BLaER1 treated with 17β-estradiol and CSF1 and Interleukin-3, amounts not matched to agents 10 nM and 100 nM (cell line): ENCODE data around the gene POLD4.

Experiments
- H3K27ac ChIP-seq, 11 experiments: shearing (Covaris generic); formaldehyde crosslinking; 2 replicates each; pipeline ENCODE4 v1.8.1; 2022
- H3K27me3 ChIP-seq, 11 experiments: shearing (Covaris generic); formaldehyde crosslinking; 2 replicates each; pipeline ENCODE4 v1.8.1; 2022
- H3K36me3 ChIP-seq, 11 experiments: shearing (Covaris generic); formaldehyde crosslinking; 2 replicates each; pipeline ENCODE4 v1.8.1; 2022
- H3K4me1 ChIP-seq, 10 experiments: shearing (Covaris generic); formaldehyde crosslinking; 2 replicates each; pipeline ENCODE4 v1.8.1; 2022
- H3K4me2 ChIP-seq, 11 experiments: shearing (Covaris generic); formaldehyde crosslinking; 2 replicates each; pipeline ENCODE4 v1.8.1; 2022
- H3K4me3 ChIP-seq, 10 experiments: shearing (Covaris generic); formaldehyde crosslinking; 2 replicates each; pipeline ENCODE4 v1.8.1; 2022
- H3K9ac ChIP-seq, 11 experiments: shearing (Covaris generic); formaldehyde crosslinking; 2 replicates each; pipeline ENCODE4 v1.8.1; 2022
- H3K9me3 ChIP-seq, 11 experiments: shearing (Covaris generic); formaldehyde crosslinking; replicated peaks in 1 of 11; 2 replicates each; pipeline ENCODE4 v1.8.1; 2022
- H4K20me1 ChIP-seq, 11 experiments: shearing (Covaris generic); formaldehyde crosslinking; 2 replicates each; pipeline ENCODE4 v1.8.1; 2022
- Cebpa-rat ChIP-seq, 11 experiments: shearing (Covaris generic); IDR thresholded peaks; 2 replicates each; pipeline ENCODE4 v1.8.1; 2022

Gene POLD4

GRCh38 chr11:67371189-67371910, 18.0 kb upstream of the POLD4 start:
- Histone ChIP-seq H3K4me3 (peak overlapping the region in 7 of 10 experiments; percentile 59 to 85 (median 73); a peak in 9 of 20 replicates), H3K4me1 (peaks cover 71 to 93% (median 85%) of the 10 kb centered on the region in 10 experiments), H3K27ac (peak overlapping the region in 1 of 11 experiments; percentile 61; a peak in 4 of 22 replicates), H4K20me1 (peaks cover 0 to 54% (median 14%) of the 10 kb centered on the region in 11 experiments; a peak in 11 of 22 replicates), H3K9me3 (no peaks in the 10 kb centered on the region), H3K36me3 (no peaks in the 10 kb centered on the region), H3K9ac (peak overlapping the region in 5 of 11 experiments; percentile 54 to 87 (median 81); a peak in 7 of 22 replicates), H3K4me2 (peak overlapping the region; percentile 91 to 100 (median 98)), H3K27me3 (peaks cover 13 to 71% (median 54%) of the 10 kb centered on the region in 11 experiments)
- no peak for TF ChIP-seq Cebpa-rat (IDR thresholded peaks at IDR 0.05)

GRCh38 chr11:67370351-67371076, 17.2 kb upstream of the POLD4 start:
- H3K4me1 ChIP-seq: peaks cover 78 to 93% (median 85%) of the 10 kb centered on the region in 10 experiments
- peak overlapping the region; percentile 91 to 100 (median 98) for H3K4me2 ChIP-seq
- 0 out of 22 replicates have a peak overlapping the region, but pooled peaks of 1 of the 11 experiments have one; percentile 10 for H3K27ac ChIP-seq
- H3K9ac ChIP-seq: peak overlapping the region in 3 of 11 experiments; percentile 1 to 29 (median 7); a peak in 1 of 22 replicates
- no peak overlapping the region for H3K4me3 ChIP-seq
- no peaks in the 10 kb centered on the region for H3K9me3 ChIP-seq
- peaks cover 0 to 55% (median 14%) of the 10 kb centered on the region in 11 experiments; a peak in 12 of 22 replicates for H4K20me1 ChIP-seq
- TF ChIP-seq Cebpa-rat (IDR thresholded peaks at IDR 0.05): no peak
- H3K27me3 ChIP-seq: peaks cover 8 to 65% (median 45%) of the 10 kb centered on the region in 11 experiments; a peak in 20 of 22 replicates
- H3K36me3 ChIP-seq: no peaks in the 10 kb centered on the region

DNA sequence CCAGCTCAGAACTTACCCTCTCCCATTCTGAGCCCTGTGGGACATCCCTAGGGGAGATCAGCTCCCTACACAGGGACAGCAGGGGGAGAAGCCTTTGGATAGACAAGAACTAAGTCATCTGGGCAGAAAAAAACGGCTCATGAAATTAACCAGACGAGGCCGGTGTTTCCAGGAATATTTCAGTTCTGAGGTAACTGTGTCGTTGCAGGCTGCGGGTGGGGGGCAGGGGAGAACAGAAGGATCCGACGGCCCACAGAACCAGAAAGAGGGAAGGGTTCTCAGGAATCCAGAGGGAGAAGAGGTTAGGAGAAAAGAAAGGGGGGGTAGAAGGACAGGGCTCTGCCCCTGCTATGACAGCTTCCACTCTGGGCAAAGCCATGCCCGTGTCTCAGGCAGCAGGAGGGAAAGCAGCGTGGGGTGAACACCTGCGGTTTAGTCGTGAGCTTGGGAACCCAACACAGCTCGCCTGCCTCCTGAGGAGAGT, 16.5 kb upstream of the POLD4 start:
- Histone ChIP-seq H3K4me1 (peaks cover 79 to 93% (median 89%) of the 10 kb centered on the region in 10 experiments), H3K27me3 (peaks cover 8 to 59% (median 40%) of the 10 kb centered on the region in 11 experiments; a peak in 20 of 22 replicates), H4K20me1 (peaks cover 0 to 55% (median 14%) of the 10 kb centered on the region in 11 experiments; a peak in 12 of 22 replicates), H3K36me3 (peaks cover 0 to 6% (median 0%) of the 10 kb centered on the region in 11 experiments; a peak in 2 of 22 replicates), H3K27ac (peak overlapping the region in 1 of 11 experiments; percentile 8; a peak in 1 of 22 replicates), H3K9me3 (no peaks in the 10 kb centered on the region), H3K9ac (peak overlapping the region in 5 of 11 experiments; percentile 1 to 45 (median 30); a peak in 6 of 22 replicates), H3K4me3 (peak overlapping the region in 1 of 10 experiments; percentile 45; a peak in 2 of 20 replicates), H3K4me2 (peak overlapping the region; percentile 76 to 99 (median 82))
- no peak for TF ChIP-seq Cebpa-rat (IDR thresholded peaks at IDR 0.05)

DNA sequence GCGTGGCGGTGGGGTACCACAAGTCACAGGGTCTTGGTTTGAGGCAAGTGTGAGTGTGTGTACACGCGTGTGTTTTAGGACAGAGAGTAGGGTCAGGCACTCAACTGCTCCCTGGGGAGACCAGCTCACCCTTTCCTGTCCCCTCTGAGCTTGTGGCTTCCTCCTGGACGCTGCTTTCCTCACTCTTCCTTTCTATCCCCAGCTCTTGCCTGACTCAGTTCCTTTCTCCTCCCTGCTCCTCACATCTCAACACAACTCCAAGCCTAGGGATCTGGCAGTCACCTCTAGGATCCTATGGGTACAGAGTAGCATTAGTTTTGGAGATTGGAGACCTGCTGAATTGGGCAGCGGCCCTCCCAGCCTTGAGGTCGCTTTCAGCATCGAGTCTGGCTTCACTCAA, 15.9 kb upstream of the POLD4 start:
- Histone ChIP-seq H3K9ac (peak overlapping the region in 6 of 11 experiments; percentile 1 to 45 (median 24); a peak in 5 of 22 replicates), H3K4me3 (peak overlapping the region in 3 of 10 experiments; percentile 13 to 45 (median 43); a peak in 4 of 20 replicates), H4K20me1 (peaks cover 0 to 55% (median 14%) of the 10 kb centered on the region in 11 experiments; a peak in 12 of 22 replicates), H3K4me2 (peak overlapping the region; percentile 76 to 99 (median 82)), H3K27me3 (peaks cover 8 to 53% (median 35%) of the 10 kb centered on the region in 11 experiments; a peak in 20 of 22 replicates), H3K9me3 (no peaks in the 10 kb centered on the region), H3K36me3 (peaks cover 0 to 6% (median 0%) of the 10 kb centered on the region in 11 experiments; a peak in 2 of 22 replicates), H3K27ac (0 out of 22 replicates have a peak overlapping the region, but pooled peaks of 1 of the 11 experiments have one; percentile 8), H3K4me1 (peaks cover 77 to 93% (median 89%) of the 10 kb centered on the region in 10 experiments)
- TF ChIP-seq Cebpa-rat (IDR thresholded peaks at IDR 0.05): no peak

DNA sequence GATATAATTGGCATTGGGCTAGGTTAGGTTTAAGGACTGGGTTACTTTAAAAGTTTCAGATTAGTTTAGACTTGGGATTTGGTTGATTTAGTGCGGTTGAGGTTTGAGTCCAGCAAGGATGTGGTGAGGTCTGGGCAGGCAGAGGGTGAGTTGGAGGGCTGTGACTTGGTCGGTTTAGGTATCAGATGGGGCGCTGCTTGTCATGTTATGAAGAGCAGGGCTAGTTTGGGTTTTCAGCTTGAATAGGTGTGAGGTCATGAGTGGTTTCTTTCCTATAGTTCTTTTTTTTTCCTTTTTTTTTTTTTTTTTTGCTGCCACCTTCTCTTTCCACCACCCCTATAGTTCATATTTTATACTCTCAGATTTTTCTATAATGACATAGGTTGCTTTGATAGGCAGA, 15.3 kb upstream of the POLD4 start:
- H3K9me3 ChIP-seq: no peaks in the 10 kb centered on the region
- H4K20me1 ChIP-seq: peaks cover 0 to 55% (median 14%) of the 10 kb centered on the region in 11 experiments; a peak in 12 of 22 replicates
- H3K27ac ChIP-seq: no peak overlapping the region
- no peak overlapping the region for H3K4me3 ChIP-seq
- H3K4me1 ChIP-seq: peaks cover 71 to 92% (median 88%) of the 10 kb centered on the region in 10 experiments
- peak overlapping the region; percentile 76 to 99 (median 82) for H3K4me2 ChIP-seq
- peaks cover 0 to 6% (median 0%) of the 10 kb centered on the region in 11 experiments; a peak in 2 of 22 replicates for H3K36me3 ChIP-seq
- no peak overlapping the region for H3K9ac ChIP-seq
- peaks cover 8 to 46% (median 28%) of the 10 kb centered on the region in 11 experiments; a peak in 20 of 22 replicates for H3K27me3 ChIP-seq
- no peak for TF ChIP-seq Cebpa-rat (IDR thresholded peaks at IDR 0.05)

- peaks cover 8 to 38% (median 21%) of the 10 kb centered on the region in 11 experiments; a peak in 20 of 22 replicates for H3K27me3 ChIP-seq
- H3K4me3 ChIP-seq: no peak overlapping the region
- no peaks in the 10 kb centered on the region for H3K9me3 ChIP-seq
- no peak overlapping the region for H3K9ac ChIP-seq
- H4K20me1 ChIP-seq: peaks cover 0 to 55% (median 14%) of the 10 kb centered on the region in 11 experiments; a peak in 12 of 22 replicates
- peaks cover 71 to 88% (median 85%) of the 10 kb centered on the region in 10 experiments for H3K4me1 ChIP-seq
- peak overlapping the region; percentile 76 to 99 (median 82) for H3K4me2 ChIP-seq
- TF ChIP-seq Cebpa-rat (IDR thresholded peaks at IDR 0.05): no peak
- H3K27ac ChIP-seq: no peak overlapping the region
- H3K36me3 ChIP-seq: peaks cover 0 to 6% (median 0%) of the 10 kb centered on the region in 11 experiments; a peak in 2 of 22 replicates
These were observed 14.4 kb upstream of the POLD4 start for GRCh38 chr11:67367761-67368227.

- Histone ChIP-seq H4K20me1 (peaks cover 0 to 55% (median 14%) of the 10 kb centered on the region in 11 experiments; a peak in 12 of 22 replicates), H3K9me3 (no peaks in the 10 kb centered on the region), H3K4me1 (peaks cover 70 to 86% (median 83%) of the 10 kb centered on the region in 10 experiments), H3K4me2 (peak overlapping the region; percentile 76 to 99 (median 82)), H3K27me3 (peaks cover 6 to 33% (median 19%) of the 10 kb centered on the region in 11 experiments; a peak in 20 of 22 replicates), H3K27ac (no peak overlapping the region), H3K36me3 (peaks cover 0 to 6% (median 0%) of the 10 kb centered on the region in 11 experiments; a peak in 2 of 22 replicates), H3K9ac (no peak overlapping the region), H3K4me3 (no peak overlapping the region)
- no peak for TF ChIP-seq Cebpa-rat (IDR thresholded peaks at IDR 0.05)
These were observed 13.8 kb upstream of the POLD4 start for GRCh38 chr11:67366961-67367760.
